Measurements from ENCODE around the gene GABRA1.

DNA sequence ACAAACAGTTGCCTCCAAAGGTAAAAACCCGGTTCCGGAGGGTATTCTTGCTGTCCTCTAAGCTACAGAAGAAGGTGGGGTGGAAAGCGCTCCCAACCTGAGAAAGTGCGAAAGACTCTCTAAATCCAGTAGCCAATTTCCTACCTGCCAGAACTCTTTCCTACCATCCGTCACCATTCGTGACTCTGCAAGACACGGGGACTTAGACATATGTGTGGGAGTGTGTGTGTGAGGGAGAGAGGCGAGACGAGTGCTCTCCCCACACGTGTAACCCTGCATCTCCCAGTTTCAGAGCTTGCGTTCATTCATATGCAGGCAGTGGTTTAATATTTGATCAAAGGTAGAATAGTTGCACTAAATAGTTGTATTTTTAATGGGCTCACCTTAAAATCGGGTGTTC is 473 bp upstream of the GABRA1 start:
- TF ChIP-seq, protein P1, sequence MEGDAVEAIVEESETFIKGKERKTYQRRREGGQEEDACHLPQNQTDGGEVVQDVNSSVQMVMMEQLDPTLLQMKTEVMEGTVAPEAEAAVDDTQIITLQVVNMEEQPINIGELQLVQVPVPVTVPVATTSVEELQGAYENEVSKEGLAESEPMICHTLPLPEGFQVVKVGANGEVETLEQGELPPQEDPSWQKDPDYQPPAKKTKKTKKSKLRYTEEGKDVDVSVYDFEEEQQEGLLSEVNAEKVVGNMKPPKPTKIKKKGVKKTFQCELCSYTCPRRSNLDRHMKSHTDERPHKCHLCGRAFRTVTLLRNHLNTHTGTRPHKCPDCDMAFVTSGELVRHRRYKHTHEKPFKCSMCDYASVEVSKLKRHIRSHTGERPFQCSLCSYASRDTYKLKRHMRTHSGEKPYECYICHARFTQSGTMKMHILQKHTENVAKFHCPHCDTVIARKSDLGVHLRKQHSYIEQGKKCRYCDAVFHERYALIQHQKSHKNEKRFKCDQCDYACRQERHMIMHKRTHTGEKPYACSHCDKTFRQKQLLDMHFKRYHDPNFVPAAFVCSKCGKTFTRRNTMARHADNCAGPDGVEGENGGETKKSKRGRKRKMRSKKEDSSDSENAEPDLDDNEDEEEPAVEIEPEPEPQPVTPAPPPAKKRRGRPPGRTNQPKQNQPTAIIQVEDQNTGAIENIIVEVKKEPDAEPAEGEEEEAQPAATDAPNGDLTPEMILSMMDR (IDR thresholded peaks at IDR 0.05), result no peak
- peak; percentile 60 for TF ChIP-seq EZH2 (IDR thresholded peaks at IDR 0.05)

Data from neural progenitor cell (in vitro differentiated cells).